HG03342 (cell line): ENCODE measurements around the gene CUBN.

ENCODE experiments used
- ATAC-seq: cut with Tn5 transposase; IDR thresholded peaks from one replicate; pipeline ENCODE4 v1.9.1; 2021; ENCODE audit warnings: mild to moderate bottlenecking, moderate library complexity; ENCODE audit not compliant: unreplicated experiment

The CUBN gene

GRCh38 chr10:17109046-17109445 lies 20.6 kb downstream of the CUBN start:
- ATAC-seq = no peak

- no peak for ATAC-seq
These were observed 22.6 kb downstream of the CUBN start for GRCh38 chr10:17106991-17107390.

DNA sequence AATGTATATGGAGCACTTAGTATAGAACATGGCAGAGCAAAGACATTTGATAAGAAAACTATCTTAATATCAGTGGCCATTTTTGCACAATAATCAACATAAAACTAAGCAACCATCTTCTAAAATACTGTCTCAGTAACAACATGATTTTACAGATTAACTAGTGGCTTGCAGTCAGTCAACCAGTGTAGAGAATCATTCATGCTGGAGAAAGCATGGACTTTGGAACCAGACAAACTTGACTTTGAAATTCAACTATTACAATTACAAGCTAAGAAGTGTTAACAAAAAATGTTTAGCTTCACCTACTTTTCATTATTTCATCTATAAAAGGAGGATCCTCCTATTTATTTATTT lies 27.7 kb downstream of the CUBN start:
- ATAC-seq = no peak

GRCh38 chr10:17101257-17101909 lies 28.2 kb downstream of the CUBN start:
- no peak for ATAC-seq

GRCh38 chr10:17100586-17100985 lies 29.0 kb downstream of the CUBN start:
- no peak for ATAC-seq

GRCh38 chr10:17098012-17098411 lies 31.6 kb downstream of the CUBN start:
- ATAC-seq = no peak

DNA sequence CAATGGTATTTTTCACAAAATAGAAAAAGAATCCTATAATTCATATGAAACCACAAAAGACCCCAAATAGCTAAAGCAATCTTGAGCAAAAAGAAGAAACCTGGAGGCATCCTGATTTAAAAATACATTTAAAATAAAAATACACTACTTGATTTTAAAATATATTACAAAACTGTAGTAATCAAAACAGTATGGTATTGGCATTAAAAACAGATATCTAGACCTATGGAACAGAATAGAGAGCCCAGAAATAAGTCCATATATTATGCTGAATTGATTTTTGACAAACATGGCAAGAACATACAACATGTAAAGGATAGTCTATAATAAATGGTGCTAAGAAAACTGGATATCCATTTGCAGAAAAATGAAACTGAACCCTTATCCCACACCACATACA lies 34.8 kb downstream of the CUBN start:
- ATAC-seq = no peak

GRCh38 chr10:17092986-17093803 lies 36.4 kb downstream of the CUBN start:
- ATAC-seq = no peak

DNA sequence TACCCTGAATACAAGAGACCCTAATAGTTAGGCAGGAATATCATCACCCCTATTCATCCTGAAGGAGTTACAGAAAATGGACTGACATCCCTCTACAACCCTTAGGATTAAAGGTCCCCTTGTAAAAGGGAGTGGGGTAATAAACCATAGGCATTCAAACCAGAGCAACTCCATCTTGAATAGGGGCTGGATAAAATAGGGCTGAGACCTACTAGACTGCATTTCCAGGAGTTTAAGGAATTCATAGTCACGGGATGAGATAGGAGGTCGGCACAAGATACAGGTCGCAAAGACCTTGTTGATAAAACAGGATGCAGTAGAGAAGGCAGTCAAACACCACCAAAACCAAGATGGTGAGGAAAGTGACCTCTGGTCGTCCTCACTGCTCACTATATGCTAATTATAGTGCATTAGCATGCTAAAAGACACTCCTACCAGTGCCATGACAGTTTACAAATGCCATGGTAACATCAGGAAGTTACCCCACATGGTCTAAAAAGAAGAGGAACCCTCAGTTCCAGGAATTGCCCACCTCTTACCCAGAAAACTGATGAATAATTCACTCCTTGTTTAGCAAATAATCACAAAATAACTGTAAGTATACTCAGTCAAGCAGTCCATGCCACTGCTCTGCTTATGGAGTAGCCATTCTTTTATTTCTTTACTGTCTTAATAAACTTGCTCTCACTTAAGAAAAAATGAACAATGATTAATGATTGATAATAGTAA lies 37.2 kb downstream of the CUBN start:
- no peak for ATAC-seq

DNA sequence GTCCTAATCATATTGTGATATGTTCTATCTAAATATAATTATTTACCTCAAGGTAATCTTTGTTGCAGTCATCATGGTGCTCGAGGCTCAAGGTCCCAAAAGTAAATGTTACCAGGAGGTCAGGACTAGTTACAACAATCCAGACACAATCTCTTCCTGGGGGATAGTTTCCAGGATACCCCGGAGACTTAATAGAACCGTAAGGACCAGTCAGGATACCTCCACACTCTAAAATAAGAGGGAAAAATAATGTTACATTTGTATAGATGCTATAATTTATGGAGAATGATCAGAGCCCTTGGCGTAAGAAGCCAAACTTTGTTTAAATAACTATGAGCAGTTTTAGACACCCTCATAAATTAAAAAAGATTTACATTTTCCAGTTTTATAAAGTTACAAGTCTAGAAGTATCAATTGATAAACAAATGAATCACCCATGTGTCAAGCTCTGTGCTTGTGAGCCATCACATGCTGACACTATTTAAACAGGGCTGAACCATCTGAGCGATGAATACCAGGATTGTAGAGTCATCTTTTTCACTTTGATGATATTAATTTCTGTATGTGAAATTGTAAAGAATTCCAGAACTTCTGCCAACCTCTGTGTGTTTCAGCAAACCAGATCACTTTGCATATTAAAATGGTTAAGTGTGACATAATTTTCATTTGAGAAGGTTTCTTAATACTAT lies 41.3 kb downstream of the CUBN start:
- no peak for ATAC-seq

- no peak for ATAC-seq
These were observed 42.7 kb downstream of the CUBN start for GRCh38 chr10:17086865-17087367.

- no peak for ATAC-seq
These were observed 44.4 kb downstream of the CUBN start for GRCh38 chr10:17085011-17085725.

DNA sequence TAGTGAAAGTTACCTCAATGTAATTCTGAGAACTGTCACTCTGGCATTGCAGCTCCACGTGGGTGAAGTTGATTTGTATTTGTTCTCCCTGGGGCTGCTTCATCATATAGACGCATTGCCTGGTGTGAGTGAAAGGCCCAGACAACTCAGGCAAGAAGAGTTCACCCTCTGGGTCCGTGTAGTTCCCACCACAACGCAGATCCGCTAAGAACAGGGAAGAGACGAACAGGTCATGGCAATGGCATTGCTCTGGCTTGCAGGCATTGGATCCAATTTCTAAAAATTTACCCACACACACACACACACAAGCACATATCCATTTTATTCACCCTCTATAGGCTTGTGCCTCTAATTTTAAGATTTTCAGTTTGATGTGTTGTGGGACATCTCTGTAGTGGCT lies 45.4 kb downstream of the CUBN start:
- ATAC-seq = no peak

DNA sequence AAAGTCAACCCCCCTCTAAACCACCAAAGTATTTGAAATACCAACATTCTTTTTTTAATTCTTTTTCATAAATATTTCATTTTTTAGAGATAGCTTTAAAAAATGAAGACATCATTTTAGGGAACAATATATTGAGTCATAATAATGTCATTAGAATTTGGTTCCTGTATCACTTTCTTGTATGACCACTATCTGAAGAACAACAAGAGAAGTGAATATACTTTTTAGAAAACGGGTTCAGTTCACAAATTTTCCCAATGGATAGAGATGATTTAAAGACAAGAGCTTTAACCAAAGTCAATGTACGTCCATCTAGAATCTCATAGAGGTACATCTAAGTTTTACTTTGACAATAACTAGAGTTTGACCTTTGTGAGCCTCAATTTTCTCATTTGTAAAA lies 48.2 kb downstream of the CUBN start:
- no peak for ATAC-seq

DNA sequence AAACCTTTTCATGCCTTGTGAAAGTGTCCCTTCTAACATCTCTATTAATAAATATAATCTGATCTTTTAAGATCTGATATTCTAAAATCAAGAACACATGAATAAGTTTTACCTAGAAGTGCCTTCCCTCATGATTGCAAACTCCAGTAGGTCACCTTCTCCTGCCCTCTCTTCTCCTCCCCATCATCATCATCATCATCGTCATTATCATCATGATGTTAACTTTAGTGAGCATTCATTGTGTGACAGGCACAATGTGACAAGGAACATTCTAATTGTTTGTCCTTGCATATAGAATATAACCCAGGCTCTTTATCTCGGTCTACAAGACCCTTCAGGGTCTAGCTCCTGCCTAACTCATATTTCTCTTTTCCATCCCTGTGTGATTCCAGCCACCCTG lies 51.7 kb downstream of the CUBN start:
- no peak for ATAC-seq

DNA sequence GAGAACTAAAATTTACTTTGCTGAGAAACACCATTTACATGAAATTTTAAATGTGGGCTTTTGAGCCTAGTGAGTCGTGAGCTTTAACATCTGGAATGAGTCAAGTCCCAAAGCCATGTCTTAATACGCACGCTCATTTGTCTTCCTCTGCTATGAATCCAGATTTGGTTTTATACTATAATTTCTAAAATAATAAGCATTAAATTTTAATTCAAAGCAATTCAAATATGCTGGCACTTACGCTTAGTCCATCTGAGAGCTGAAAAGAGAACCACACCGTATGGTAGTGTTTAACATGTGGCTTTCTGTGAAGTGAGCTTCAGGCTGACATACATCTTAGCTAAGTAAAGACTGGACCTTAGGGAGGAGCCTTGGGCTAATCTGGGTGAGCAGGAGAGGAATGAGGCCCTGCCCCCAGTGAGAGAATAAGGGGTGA lies 52.2 kb downstream of the CUBN start:
- ATAC-seq = no peak

- ATAC-seq = no peak
These were observed 52.8 kb downstream of the CUBN start for GRCh38 chr10:17076626-17077345.

DNA sequence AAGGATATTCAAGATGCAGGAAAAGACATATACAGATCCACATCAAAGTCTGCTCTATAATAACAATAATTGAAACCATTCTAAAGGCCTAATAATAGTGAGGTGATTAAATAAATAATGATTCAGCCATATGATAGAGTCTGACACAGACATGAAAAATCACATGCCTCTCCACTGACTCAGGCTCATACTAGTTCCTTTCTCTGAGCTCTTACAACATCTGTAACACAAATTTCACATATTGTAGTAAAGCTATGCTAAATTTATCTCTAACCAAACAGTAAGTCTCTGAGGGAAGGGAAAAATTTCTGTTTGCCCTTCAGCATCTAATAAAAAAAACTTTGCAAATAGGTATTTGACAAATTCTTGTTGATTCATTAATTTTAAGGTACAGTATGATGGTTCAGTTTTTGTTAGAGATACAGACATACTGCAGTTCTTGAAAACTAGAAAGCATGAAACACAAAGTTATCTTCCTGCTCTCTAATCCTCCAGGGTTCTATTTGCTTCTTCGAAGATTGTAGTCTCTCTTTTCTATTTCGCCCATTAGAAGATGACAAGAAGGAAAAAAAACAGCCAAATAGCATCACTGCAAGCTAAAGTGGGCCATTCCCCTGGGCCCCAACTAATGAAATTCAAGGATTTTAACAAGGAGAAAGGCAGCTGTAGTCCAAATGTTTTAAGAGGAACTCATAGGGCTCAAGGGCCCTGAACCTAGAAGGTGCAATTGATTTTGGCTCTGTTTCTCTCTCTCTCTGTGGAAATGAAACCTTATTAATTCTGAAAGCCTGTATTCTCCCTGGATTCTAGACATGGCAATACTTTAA lies 53.9 kb downstream of the CUBN start:
- ATAC-seq = no peak

DNA sequence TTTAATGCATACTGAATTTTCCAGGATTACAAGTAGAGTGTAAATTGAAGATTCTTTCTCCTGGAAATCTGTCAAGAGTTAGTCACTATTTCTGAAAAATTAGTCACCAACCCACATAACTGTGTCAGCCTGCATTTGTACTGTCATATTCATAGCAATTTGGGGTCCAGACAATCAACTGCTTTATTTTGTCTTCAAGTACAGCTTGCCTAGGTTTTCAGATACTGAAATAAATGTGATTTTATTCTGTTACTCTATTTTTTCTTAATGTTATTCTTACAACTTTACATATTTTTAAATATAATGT lies 55.1 kb downstream of the CUBN start:
- ATAC-seq = no peak
